Natural killer cell (primary cell): ENCODE results near the gene TMEM168. TPM values are rescaled to one million over a fixed set of nuclear protein-coding genes. Genes with fewer than 3 reads are reported as not detected.

Source experiments
- ATAC-seq, 3 donors: fragments of 150-1000 bp in 2 of 3; fragments of 200-7000 bp in 1 of 3; cut with Tn5 transposase; 1 replicate in 1 of 3; 2 replicates in 2 of 3; pipeline ENCODE4 v1.10.0; 2021; ENCODE audit warnings: mild to moderate bottlenecking in 2 of 3, moderate library complexity in 2 of 3
- DNase-seq, 2 donors: peaks; one replicate each; pipeline versions ENCODE4 v3.0.0 to v3.0.0-alpha.2; 2013 to 2021; ENCODE audit warnings: mixed read lengths in 1 of 2
- H3K27ac ChIP-seq: one replicate; pipeline ENCODE4 v1.5.1; 2013; ENCODE audit warnings: mild to moderate bottlenecking, low read length
- H3K27me3 ChIP-seq: one replicate; pipeline ENCODE4 v1.6.1; 2013; ENCODE audit warnings: low read length; ENCODE audit not compliant: control insufficient read depth, insufficient read depth
- H3K36me3 ChIP-seq: one replicate; pipeline ENCODE4 v1.6.1; 2013; ENCODE audit warnings: low read length; ENCODE audit not compliant: control insufficient read depth, insufficient read depth
- H3K4me1 ChIP-seq: one replicate; pipeline ENCODE4 v1.6.1; 2013; ENCODE audit warnings: low read length; ENCODE audit not compliant: control insufficient read depth, insufficient read depth
- H3K4me3 ChIP-seq: one replicate; pipeline ENCODE4 v1.5.1; 2013; ENCODE audit warnings: low read length
- H3K9me3 ChIP-seq: one replicate; pipeline ENCODE4 v1.6.1; 2013; ENCODE audit warnings: low read length; ENCODE audit not compliant: control insufficient read depth, insufficient read depth
- H3K27ac Mint-ChIP-seq, 2 donors: one replicate each; pipeline ENCODE4 v1.8.0; 2022; ENCODE audit warnings: mild to moderate bottlenecking in 2 of 2, mixed read lengths in 2 of 2, moderate library complexity in 1 of 2
- H3K27me3 Mint-ChIP-seq, 2 donors: one replicate each; pipeline ENCODE4 v1.8.0; 2022; ENCODE audit warnings: low read depth in 2 of 2, mixed read lengths in 2 of 2
- H3K36me3 Mint-ChIP-seq: one replicate; pipeline ENCODE4 v1.8.0; 2022; ENCODE audit warnings: mixed read lengths
- H3K4me1 Mint-ChIP-seq, 2 donors: one replicate each; pipeline ENCODE4 v1.8.0; 2022; ENCODE audit warnings: mixed read lengths in 2 of 2
- H3K4me3 Mint-ChIP-seq: one replicate; pipeline ENCODE4 v1.8.0; 2022; ENCODE audit warnings: mild to moderate bottlenecking, moderate library complexity, mixed read lengths
- H3K9me3 Mint-ChIP-seq, 2 donors: one replicate each; pipeline ENCODE4 v1.8.0; 2022; ENCODE audit warnings: mixed read lengths in 2 of 2
- CTCF ChIP-seq: fragments of 200-600 bp; IDR thresholded peaks from one replicate; pipeline ENCODE4 v1.8.0; 2022; ENCODE audit warnings: antibody characterized with exemption
- WGBS: methylation state at CpG from one replicate; pipeline ENCODE4 v1.1.7; 2013; ENCODE audit warnings: missing lambda C conversion rate; ENCODE audit not compliant: insufficient coverage; 5-methylcytosine and 5-hydroxymethylcytosine counted together
- intact Hi-C: fragments of 100-400 bp; cut with micrococcal nuclease; formaldehyde crosslinking; loops from one replicate; pipeline ENCODE4 v1.14.2; 2022
- total RNA-seq, 4 donors: library from RNA; stranded (reverse); fragments of 120-200 nt in 1 of 4; gene quantifications; one replicate each; pipeline versions ENCODE4 v1.2.3 to v1.2.4, GENCODE V29; 2013 to 2022

The TMEM168 gene
- total RNA-seq, 3 donors from 2014 or later (not counting 1 experiment from before 2014, with no cell fraction given) = 18.2 to 21.0 (median 20.0) TPM

GRCh38 chr7:112763996-112764395 is 26.2 kb downstream of the TMEM168 start:
- Histone ChIP-seq H3K4me3 (no peak overlapping the region), H3K9me3 (no peaks in the 10 kb centered on the region), H3K27ac (no peak overlapping the region), H3K27me3 (no peaks in the 10 kb centered on the region), H3K4me1 (peaks cover 8% of the 10 kb centered on the region), H3K36me3 (no peaks in the 10 kb centered on the region)
- intact Hi-C loops = no loop called here
- peak overlapping the region; percentile 65 for H3K4me3 Mint-ChIP-seq
- DNase-seq = peak in 1 of 2 donors; percentile 20
- TF ChIP-seq CTCF = no peak
- H3K27ac Mint-ChIP-seq = peak overlapping the region in 1 of 2 donors; percentile 65
- no peaks in the 10 kb centered on the region for H3K27me3 Mint-ChIP-seq
- H3K36me3 Mint-ChIP-seq = no peaks in the 10 kb centered on the region
- H3K9me3 Mint-ChIP-seq = no peaks in the 10 kb centered on the region
- no peaks in the 10 kb centered on the region for H3K4me1 Mint-ChIP-seq
- peak in 1 of 3 donors; percentile 38 for ATAC-seq

GRCh38 chr7:112763298-112763697 is 26.9 kb downstream of the TMEM168 start:
- ATAC-seq (no peak), DNase-seq (no peak)
- Histone ChIP-seq H3K4me3 (no peak overlapping the region), H3K4me1 (peaks cover 8% of the 10 kb centered on the region), H3K27me3 (no peaks in the 10 kb centered on the region), H3K36me3 (no peaks in the 10 kb centered on the region), H3K27ac (no peak overlapping the region), H3K9me3 (no peaks in the 10 kb centered on the region)
- no peak overlapping the region for H3K4me3 Mint-ChIP-seq
- peak overlapping the region in 1 of 2 donors; percentile 18 for H3K27ac Mint-ChIP-seq
- 79% methylated on average over 3 of the region's 3 CpGs for WGBS
- no peaks in the 10 kb centered on the region for H3K4me1 Mint-ChIP-seq
- no peaks in the 10 kb centered on the region for H3K36me3 Mint-ChIP-seq
- intact Hi-C loops = no loop called here
- no peaks in the 10 kb centered on the region for H3K27me3 Mint-ChIP-seq
- H3K9me3 Mint-ChIP-seq = no peaks in the 10 kb centered on the region
- no peak for TF ChIP-seq CTCF

GRCh38 chr7:112759905-112760304 is 30.3 kb downstream of the TMEM168 start:
- no peak for TF ChIP-seq CTCF
- Histone ChIP-seq H3K4me3 (no peak overlapping the region), H3K9me3 (no peaks in the 10 kb centered on the region), H3K27me3 (no peaks in the 10 kb centered on the region), H3K36me3 (no peaks in the 10 kb centered on the region), H3K27ac (no peak overlapping the region), H3K4me1 (peaks cover 6% of the 10 kb centered on the region)
- no peak overlapping the region for H3K4me3 Mint-ChIP-seq
- H3K27me3 Mint-ChIP-seq = no peaks in the 10 kb centered on the region
- intact Hi-C loops = no loop called here
- H3K4me1 Mint-ChIP-seq = peaks cover 9 to 13% of the 10 kb centered on the region in 2 donors
- WGBS = 93% methylated on average over 2 of the region's 3 CpGs
- no peak overlapping the region for H3K27ac Mint-ChIP-seq
- no peak for ATAC-seq
- no peaks in the 10 kb centered on the region for H3K9me3 Mint-ChIP-seq
- no peaks in the 10 kb centered on the region for H3K36me3 Mint-ChIP-seq
- no peak for DNase-seq

- no peak overlapping the region for H3K4me3 ChIP-seq
- H3K27ac ChIP-seq = no peak overlapping the region
- H3K27me3 ChIP-seq = no peaks in the 10 kb centered on the region
- H3K9me3 ChIP-seq = no peaks in the 10 kb centered on the region
- 74% methylated on average over 2 of the region's 2 CpGs for WGBS
- ATAC-seq (no peak), DNase-seq (no peak)
- H3K4me3 Mint-ChIP-seq = no peak overlapping the region
- H3K27me3 Mint-ChIP-seq = no peaks in the 10 kb centered on the region
- no peak overlapping the region for H3K27ac Mint-ChIP-seq
- H3K4me1 Mint-ChIP-seq = peaks cover 9 to 13% of the 10 kb centered on the region in 2 donors
- intact Hi-C loops = no loop called here
- H3K9me3 Mint-ChIP-seq = no peaks in the 10 kb centered on the region
- H3K36me3 ChIP-seq = no peaks in the 10 kb centered on the region
- H3K4me1 ChIP-seq = no peaks in the 10 kb centered on the region
- no peak for TF ChIP-seq CTCF
- H3K36me3 Mint-ChIP-seq = no peaks in the 10 kb centered on the region
Measured at GRCh38 chr7:112757337-112757736, 32.9 kb downstream of the TMEM168 start.
